Endodermal cell (in vitro differentiated cells): ENCODE measurements around the gene OR1M1. TPM values are rescaled to one million over a fixed set of nuclear protein-coding genes. Genes with fewer than 3 reads are reported as not detected.

Experiments
- DNase-seq: peaks from one replicate; pipeline ENCODE4 v3.0.0-alpha.2; 2017
- H3K27ac ChIP-seq: 2 replicates; pipeline ENCODE4 v1.5.1; 2013; ENCODE audit warnings: mild to moderate bottlenecking, low read depth, low read length, moderate library complexity
- H3K27me3 ChIP-seq: 2 replicates; pipeline ENCODE4 v1.6.1; 2013; ENCODE audit warnings: mild to moderate bottlenecking, low read length, moderate library complexity; ENCODE audit not compliant: insufficient read depth, control insufficient read depth, poor library complexity, severe bottlenecking
- H3K36me3 ChIP-seq: 2 replicates; pipeline ENCODE4 v1.7.0; 2013; ENCODE audit warnings: mild to moderate bottlenecking, low read length, moderate library complexity; ENCODE audit not compliant: control insufficient read depth, insufficient read depth
- H3K4me1 ChIP-seq: one replicate; pipeline ENCODE4 v1.7.0; 2013; ENCODE audit warnings: low read length; ENCODE audit not compliant: control insufficient read depth, insufficient read depth
- H3K4me3 ChIP-seq: 2 replicates; pipeline ENCODE4 v1.5.1; 2013; ENCODE audit warnings: mild to moderate bottlenecking, low read length, moderate library complexity
- H3K9ac ChIP-seq: 2 replicates; pipeline ENCODE4 v1.6.1; 2013; ENCODE audit warnings: mild to moderate bottlenecking, low read length, moderate library complexity; ENCODE audit not compliant: poor library complexity, severe bottlenecking; ENCODE audit errors: extremely low read depth
- H3K9me3 ChIP-seq: 2 replicates; pipeline ENCODE4 v1.6.1; 2013; ENCODE audit warnings: mild to moderate bottlenecking, low read length, moderate library complexity; ENCODE audit not compliant: control insufficient read depth
- H3K27ac Mint-ChIP-seq: 2 replicates; pipeline ENCODE4 v1.8.0; 2020; ENCODE audit warnings: mixed read lengths
- H3K27me3 Mint-ChIP-seq: 2 replicates; pipeline ENCODE4 v1.8.0; 2021; ENCODE audit warnings: mild to moderate bottlenecking, mixed read lengths; ENCODE audit not compliant: insufficient read depth
- H3K36me3 Mint-ChIP-seq: 2 replicates; pipeline ENCODE4 v1.8.0; 2020; ENCODE audit warnings: low read depth, mixed read lengths
- H3K4me1 Mint-ChIP-seq: 2 replicates; pipeline ENCODE4 v1.8.0; 2020; ENCODE audit warnings: mixed read lengths
- H3K4me3 Mint-ChIP-seq: 2 replicates; pipeline ENCODE4 v1.8.0; 2020; ENCODE audit warnings: mild to moderate bottlenecking, moderate library complexity, mixed read lengths
- H3K9me3 Mint-ChIP-seq: 2 replicates; pipeline ENCODE4 v1.8.0; 2020; ENCODE audit warnings: mild to moderate bottlenecking, mixed read lengths
- CTCF ChIP-seq: fragments of 200-600 bp; sonication (generic); conservative IDR thresholded peaks from 2 replicates; pipeline ENCODE4 v1.5.0; 2021; ENCODE audit warnings: antibody characterized with exemption, mild to moderate bottlenecking
- WGBS, 2 experiments: methylation state at CpG; one replicate each; pipeline versions ENCODE4 v1.1.5 to v1.1.7; 2013; ENCODE audit warnings: missing lambda C conversion rate in 2 of 2, mixed read lengths in 1 of 2; ENCODE audit not compliant: insufficient coverage in 1 of 2, insufficient read length in 1 of 2; 5-methylcytosine and 5-hydroxymethylcytosine counted together
- total RNA-seq, 2 donors: library from RNA; stranded (reverse); fragmentation: NEBNext Ultra II Directional in 1 of 2; extraction: Animal tissue kit (Norgen Biotek cat#: 25700) in 1 of 2; gene quantifications; 2 replicates in 1 of 2; 3 replicates in 1 of 2; pipeline ENCODE4 v1.2.1, GENCODE V29; 2021

Gene OR1M1
- total RNA-seq, 2 donors from 2014 or later: not detected

DNA sequence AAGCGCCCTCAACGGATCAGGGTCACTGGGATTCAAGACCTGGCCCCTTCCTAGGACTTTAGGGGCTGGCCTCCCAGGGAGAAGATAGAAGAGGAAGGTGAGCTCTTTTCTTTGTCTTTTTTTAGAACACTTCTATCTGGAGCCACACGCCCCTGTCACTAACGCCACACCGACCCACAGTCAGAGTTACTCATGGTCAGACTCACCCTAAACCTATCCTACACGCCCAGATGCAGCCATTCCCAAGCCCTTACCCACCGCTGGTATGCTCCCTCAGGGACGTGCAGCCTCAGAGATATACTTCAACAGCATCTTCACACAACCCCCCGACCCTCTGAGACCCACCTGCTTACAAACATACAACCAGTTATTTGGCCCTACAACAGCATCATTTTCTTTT is 46.7 kb upstream of the OR1M1 start:
- no peak overlapping the region for H3K4me3 Mint-ChIP-seq
- H3K36me3 Mint-ChIP-seq: no peaks in the 10 kb centered on the region
- no peak overlapping the region for H3K27ac Mint-ChIP-seq
- H3K27ac ChIP-seq: no peak overlapping the region
- H3K9ac ChIP-seq: no peak overlapping the region
- H3K9me3 Mint-ChIP-seq: no peaks in the 10 kb centered on the region
- WGBS, 2 experiments: 81 to 88% methylated on average over 4 to 9 of the region's 9 CpGs
- no peak overlapping the region for H3K4me3 ChIP-seq
- H3K4me1 Mint-ChIP-seq: no peaks in the 10 kb centered on the region
- H3K27me3 Mint-ChIP-seq: peaks cover 7% of the 10 kb centered on the region
- no peaks in the 10 kb centered on the region for H3K27me3 ChIP-seq
- no peaks in the 10 kb centered on the region for H3K9me3 ChIP-seq
- H3K36me3 ChIP-seq: no peaks in the 10 kb centered on the region
- no peak for DNase-seq
- H3K4me1 ChIP-seq: no peaks in the 10 kb centered on the region
- no peak for TF ChIP-seq CTCF

DNA sequence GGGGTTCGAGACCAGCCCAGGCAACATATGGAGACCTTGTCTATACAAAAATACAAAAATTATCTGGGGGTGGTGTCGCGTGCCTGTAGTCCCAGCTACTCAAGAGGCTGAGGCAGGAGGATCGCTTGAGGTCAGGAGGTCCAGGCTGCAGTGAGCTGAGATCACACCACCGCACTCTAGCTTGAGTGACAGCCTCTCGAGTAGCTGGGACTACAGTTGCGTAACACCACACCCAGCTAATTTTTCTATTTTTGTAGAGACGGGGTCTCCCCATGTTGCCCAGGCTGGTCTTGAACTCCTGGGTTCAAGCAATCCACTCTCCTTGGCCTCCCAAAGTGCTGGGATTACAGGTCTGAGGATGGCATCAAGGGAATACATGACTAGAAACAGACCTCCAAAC is 45.8 kb upstream of the OR1M1 start:
- no peak for DNase-seq
- H3K27me3 Mint-ChIP-seq: peaks cover 5% of the 10 kb centered on the region
- H3K4me1 Mint-ChIP-seq: no peaks in the 10 kb centered on the region
- H3K4me3 Mint-ChIP-seq: no peak overlapping the region
- Histone ChIP-seq H3K27me3 (no peaks in the 10 kb centered on the region), H3K4me1 (no peaks in the 10 kb centered on the region), H3K9ac (no peak overlapping the region), H3K36me3 (no peaks in the 10 kb centered on the region), H3K4me3 (no peak overlapping the region), H3K27ac (no peak overlapping the region), H3K9me3 (no peaks in the 10 kb centered on the region)
- no peak for TF ChIP-seq CTCF
- H3K9me3 Mint-ChIP-seq: no peaks in the 10 kb centered on the region
- 93 to 97% methylated on average over 8 of the region's 8 CpGs for WGBS, 2 experiments
- H3K36me3 Mint-ChIP-seq: no peaks in the 10 kb centered on the region
- no peak overlapping the region for H3K27ac Mint-ChIP-seq

GRCh38 chr19:9043524-9043923 is 43.3 kb upstream of the OR1M1 start:
- TF ChIP-seq CTCF: no peak
- DNase-seq: no peak
- Histone ChIP-seq H3K9ac (no peak overlapping the region), H3K27ac (no peak overlapping the region), H3K4me1 (no peaks in the 10 kb centered on the region), H3K27me3 (no peaks in the 10 kb centered on the region), H3K36me3 (no peaks in the 10 kb centered on the region), H3K9me3 (no peaks in the 10 kb centered on the region), H3K4me3 (no peak overlapping the region)
- H3K36me3 Mint-ChIP-seq: no peaks in the 10 kb centered on the region
- 92 to 94% methylated on average over 3 to 5 of the region's 5 CpGs for WGBS, 2 experiments
- H3K27me3 Mint-ChIP-seq: peaks cover 15% of the 10 kb centered on the region
- H3K27ac Mint-ChIP-seq: peak overlapping the region; percentile 11
- H3K9me3 Mint-ChIP-seq: no peaks in the 10 kb centered on the region
- no peak overlapping the region for H3K4me3 Mint-ChIP-seq
- peaks cover 4% of the 10 kb centered on the region for H3K4me1 Mint-ChIP-seq
